ENCODE results near the gene MXD4. TPM values are rescaled to one million over a fixed set of nuclear protein-coding genes. Genes with fewer than 3 reads are reported as not detected.

The MXD4 gene
- total RNA-seq, 4 donors from 2014 or later = 33.3 to 62.6 (median 47.6) TPM

GRCh38 chr4:2267841-2268240 lies 5.9 kb upstream of the MXD4 start:
- no peak overlapping the region for H3K4me3 ChIP-seq (ENCODE audit: low read depth, poor library complexity, severe bottlenecking)
- intact Hi-C loops (cut with DNase I; ENCODE audit: low total_unique reads) = no loop called here
- no peak for DNase-seq (ENCODE audit: low spot score in 2 of 2)
- 85 to 95% methylated on average over 10 of the region's 12 CpGs for WGBS, 2 donors
- TF ChIP-seq POLR2A (IDR thresholded peaks at IDR 0.05) = no peak
- no peak for TF ChIP-seq CTCF (IDR thresholded peaks at IDR 0.05)

GRCh38 chr4:2267320-2267811 lies 5.5 kb upstream of the MXD4 start:
- TF ChIP-seq POLR2A (IDR thresholded peaks at IDR 0.05) = no peak
- TF ChIP-seq CTCF (IDR thresholded peaks at IDR 0.05) = no peak
- DNase-seq (ENCODE audit: low spot score in 2 of 2) = no peak
- WGBS, 2 donors = 82 to 84% methylated on average over 15 to 17 of the region's 18 CpGs
- intact Hi-C loops (cut with DNase I; ENCODE audit: low total_unique reads) = no loop called here
- no peak overlapping the region for H3K4me3 ChIP-seq (ENCODE audit: low read depth, poor library complexity, severe bottlenecking)

- intact Hi-C loops (cut with DNase I; ENCODE audit: low total_unique reads) = no loop called here
- TF ChIP-seq POLR2A (IDR thresholded peaks at IDR 0.05) = no peak
- TF ChIP-seq CTCF (IDR thresholded peaks at IDR 0.05) = no peak
- 82 to 84% methylated on average over 4 of the region's 5 CpGs for WGBS, 2 donors
Measured at GRCh38 chr4:2266821-2267220, 4.9 kb upstream of the MXD4 start.

GRCh38 chr4:2266181-2266580 lies 4.3 kb upstream of the MXD4 start:
- intact Hi-C loops (cut with DNase I; ENCODE audit: low total_unique reads) = no loop called here
- WGBS, 2 donors = 46 to 55% methylated on average over 8 of the region's 8 CpGs
- DNase-seq (ENCODE audit: low spot score in 2 of 2) = peak in 1 of 2 donors; percentile 41

More at GRCh38 chr4:2266821-2267220, 4.9 kb upstream of the MXD4 start:
- no peak for DNase-seq (ENCODE audit: low spot score in 2 of 2)
- no peak overlapping the region for H3K4me3 ChIP-seq (ENCODE audit: low read depth, poor library complexity, severe bottlenecking)

GRCh38 chr4:2265113-2266110 lies 3.5 kb upstream of the MXD4 start:
- intact Hi-C loops (cut with DNase I; ENCODE audit: low total_unique reads) = no loop called here
- DNase-seq (ENCODE audit: low spot score in 2 of 2) = no peak
- 82 to 86% methylated on average over 13 to 19 of the region's 19 CpGs for whole genome bisulfite sequencing, 2 donors
- H3K4me3 ChIP-seq (ENCODE audit: low read depth, poor library complexity, severe bottlenecking) = no peak overlapping the region
- TF ChIP-seq POLR2A (IDR thresholded peaks at IDR 0.05) (no peak), CTCF (IDR thresholded peaks at IDR 0.05) (no peak)

More at GRCh38 chr4:2266181-2266580, 4.3 kb upstream of the MXD4 start:
- TF ChIP-seq CTCF (IDR thresholded peaks at IDR 0.05) (no peak), POLR2A (IDR thresholded peaks at IDR 0.05) (no peak)
- no peak overlapping the region for H3K4me3 ChIP-seq (ENCODE audit: low read depth, poor library complexity, severe bottlenecking)
